ENCODE measurements around the gene WFDC1. TPM values are rescaled to one million over a fixed set of nuclear protein-coding genes. Genes with fewer than 3 reads are reported as not detected.

Gene WFDC1
- total and polyA plus RNA-seq, 7 donors, result 3.0 to 173 (median 15.3) TPM

DNA sequence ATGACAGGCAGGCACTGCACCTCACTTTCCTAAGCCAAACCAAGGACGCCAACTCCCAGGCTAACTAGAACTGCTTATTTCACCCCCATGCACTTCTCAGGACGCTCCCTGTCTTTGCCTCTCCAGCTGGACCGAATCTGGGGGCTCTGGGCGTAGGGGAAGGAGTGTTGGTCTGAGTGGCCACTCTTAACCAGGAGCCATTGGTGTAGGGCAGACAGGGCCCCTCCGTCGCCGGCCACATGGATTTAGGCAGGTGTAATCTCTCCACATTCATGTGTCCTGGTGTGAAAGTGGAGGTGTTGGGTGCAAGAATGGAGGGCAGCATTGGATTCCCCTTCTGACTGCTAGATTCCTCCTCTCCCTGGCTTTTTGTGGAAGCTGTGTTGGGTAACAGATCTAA, 83.4 kb downstream of the WFDC1 start:
- H3K9me3 ChIP-seq, result no peaks in the 10 kb centered on the region
- H3K4me3 ChIP-seq, result no peak overlapping the region
- intact Hi-C loops (cut with DNase I), result no loop called here
- H3K27me3 ChIP-seq, result peaks cover 0 to 8% (median 0%) of the 10 kb centered on the region in 3 donors
- H3K27ac ChIP-seq, result no peak overlapping the region
- no peak for DNase-seq
- WGBS, 2 donors, result 81 to 90% methylated on average over 7 of the region's 7 CpGs
- TF ChIP-seq POLR2A (IDR thresholded peaks at IDR 0.05) (no peak), POLR2AphosphoS5 (IDR thresholded peaks at IDR 0.05) (no peak), EP300 (IDR thresholded peaks at IDR 0.05) (no peak)
- TF ChIP-seq, protein P1, sequence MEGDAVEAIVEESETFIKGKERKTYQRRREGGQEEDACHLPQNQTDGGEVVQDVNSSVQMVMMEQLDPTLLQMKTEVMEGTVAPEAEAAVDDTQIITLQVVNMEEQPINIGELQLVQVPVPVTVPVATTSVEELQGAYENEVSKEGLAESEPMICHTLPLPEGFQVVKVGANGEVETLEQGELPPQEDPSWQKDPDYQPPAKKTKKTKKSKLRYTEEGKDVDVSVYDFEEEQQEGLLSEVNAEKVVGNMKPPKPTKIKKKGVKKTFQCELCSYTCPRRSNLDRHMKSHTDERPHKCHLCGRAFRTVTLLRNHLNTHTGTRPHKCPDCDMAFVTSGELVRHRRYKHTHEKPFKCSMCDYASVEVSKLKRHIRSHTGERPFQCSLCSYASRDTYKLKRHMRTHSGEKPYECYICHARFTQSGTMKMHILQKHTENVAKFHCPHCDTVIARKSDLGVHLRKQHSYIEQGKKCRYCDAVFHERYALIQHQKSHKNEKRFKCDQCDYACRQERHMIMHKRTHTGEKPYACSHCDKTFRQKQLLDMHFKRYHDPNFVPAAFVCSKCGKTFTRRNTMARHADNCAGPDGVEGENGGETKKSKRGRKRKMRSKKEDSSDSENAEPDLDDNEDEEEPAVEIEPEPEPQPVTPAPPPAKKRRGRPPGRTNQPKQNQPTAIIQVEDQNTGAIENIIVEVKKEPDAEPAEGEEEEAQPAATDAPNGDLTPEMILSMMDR (IDR thresholded peaks at IDR 0.05), result no peak
- no peaks in the 10 kb centered on the region for H3K4me1 ChIP-seq
- no peaks in the 10 kb centered on the region for H3K36me3 ChIP-seq

DNA sequence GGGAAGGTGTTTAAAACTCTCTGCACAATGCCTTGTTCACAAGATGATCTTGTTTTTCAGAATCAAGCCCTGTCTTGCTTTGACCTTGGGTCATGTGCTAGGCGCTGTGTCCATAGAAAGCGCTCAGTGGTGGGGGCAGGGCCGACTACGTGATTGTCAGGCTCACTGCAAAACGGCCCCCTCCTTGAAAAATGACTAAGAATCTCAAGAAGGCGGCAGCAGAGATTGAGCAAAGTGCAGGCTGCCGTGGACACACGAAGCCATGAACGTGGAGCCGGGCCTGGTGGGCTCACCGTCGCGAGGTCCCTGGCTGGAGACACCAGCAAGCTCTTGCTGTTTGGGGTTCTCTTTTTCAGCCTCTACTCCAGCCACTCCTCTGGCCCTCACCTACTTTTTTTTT, 83.9 kb downstream of the WFDC1 start:
- no peak overlapping the region for H3K4me3 ChIP-seq
- H3K36me3 ChIP-seq, result no peaks in the 10 kb centered on the region
- H3K9me3 ChIP-seq, result no peaks in the 10 kb centered on the region
- WGBS, 2 donors, result 73 to 87% methylated on average over 13 of the region's 13 CpGs
- no peak overlapping the region for H3K27ac ChIP-seq
- H3K27me3 ChIP-seq, result peaks cover 0 to 6% (median 0%) of the 10 kb centered on the region in 3 donors
- intact Hi-C loops (cut with DNase I), result no loop called here
- TF ChIP-seq EP300 (IDR thresholded peaks at IDR 0.05) (no peak), POLR2A (IDR thresholded peaks at IDR 0.05) (no peak), POLR2AphosphoS5 (IDR thresholded peaks at IDR 0.05) (no peak)
- TF ChIP-seq, protein P1 (IDR thresholded peaks at IDR 0.05), result no peak
- DNase-seq, result no peak
- H3K4me1 ChIP-seq, result no peaks in the 10 kb centered on the region

DNA sequence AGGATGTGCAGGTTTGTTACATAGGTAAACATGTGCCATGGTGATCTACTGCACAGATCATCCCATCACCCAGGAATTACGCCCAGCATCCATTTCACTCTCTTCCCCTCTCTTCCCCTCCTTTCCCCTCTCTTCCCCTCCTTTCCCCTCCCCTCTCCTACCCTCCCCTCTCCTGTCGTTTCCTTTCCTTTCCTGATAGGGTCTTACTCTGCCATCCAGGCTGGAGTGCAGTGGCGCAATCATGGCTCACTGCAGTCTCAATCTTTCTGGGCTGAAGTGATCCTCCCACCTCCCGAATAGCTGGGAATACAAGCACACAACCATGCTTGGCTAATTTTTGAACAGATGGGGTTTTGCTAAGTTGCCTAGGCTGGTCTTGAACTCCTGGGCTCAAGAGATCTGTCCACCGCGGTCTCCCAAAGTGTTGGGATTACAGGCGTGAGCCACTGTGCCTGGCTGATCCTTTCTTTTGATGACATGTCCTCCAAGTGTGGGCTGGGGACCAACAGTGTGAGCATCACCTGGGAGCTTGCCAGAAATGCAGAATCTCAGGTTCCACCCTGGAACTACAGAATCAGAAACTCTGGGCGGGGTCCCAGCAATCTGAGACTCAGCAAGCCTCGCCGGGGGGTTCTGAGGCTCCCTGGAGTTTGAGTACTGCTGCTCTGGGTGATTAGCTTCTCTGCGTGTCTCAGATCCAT, 84.5 kb downstream of the WFDC1 start:
- no peak for DNase-seq
- no peak overlapping the region for H3K27ac ChIP-seq
- TF ChIP-seq, protein P1 (IDR thresholded peaks at IDR 0.05), result no peak
- TF ChIP-seq POLR2AphosphoS5 (IDR thresholded peaks at IDR 0.05), result no peak
- TF ChIP-seq EP300 (IDR thresholded peaks at IDR 0.05), result no peak
- no peak for TF ChIP-seq POLR2A (IDR thresholded peaks at IDR 0.05)
- no peak overlapping the region for H3K4me3 ChIP-seq
- no peaks in the 10 kb centered on the region for H3K9me3 ChIP-seq
- WGBS, 2 donors, result 75 to 80% methylated on average over 11 of the region's 11 CpGs
- no peaks in the 10 kb centered on the region for H3K36me3 ChIP-seq
- intact Hi-C loops (cut with DNase I), result no loop called here
- peaks cover 0 to under 1% (median 0%) of the 10 kb centered on the region in 3 donors for H3K27me3 ChIP-seq
- H3K4me1 ChIP-seq, result no peaks in the 10 kb centered on the region

Small RNA genes within 50 kb of the gene (small RNA-seq; reads per million reads assigned to genes)
- 0 reads per million in 3 donors for gene RNA5SP433

Other genes starting within 250 kb of the WFDC1 start
- gene MBTPS1, start 177.9 kb upstream of the WFDC1 start, total RNA-seq, result 10 to 100 TPM; 69.3 to 83.6 (median 79.3) TPM
- 10 to 100 TPM; 13.6 to 48.7 (median 23.4) TPM for gene MBTPS1, start 177.9 kb upstream of the WFDC1 start, polyA plus RNA-seq
- gene HSDL1, start 149.7 kb upstream of the WFDC1 start, total RNA-seq, result 10 to 100 TPM; 11.4 to 27.8 (median 18.4) TPM
- 1 to 10 TPM; 5.3 to 7.9 (median 6.6) TPM for gene HSDL1, start 149.7 kb upstream of the WFDC1 start, polyA plus RNA-seq
- gene DNAAF1, start 149.6 kb upstream of the WFDC1 start, total RNA-seq, result under 1 TPM in 1 of 4 donors, not detected in 3; 0.36 TPM
- under 1 TPM in 1 of 3 donors, not detected in 2; 0.15 TPM for gene DNAAF1, start 149.6 kb upstream of the WFDC1 start, polyA plus RNA-seq
- 10 to 100 TPM; 19.6 to 49.0 (median 30.0) TPM for gene TAF1C, start 107.8 kb upstream of the WFDC1 start, total RNA-seq
- 10 to 100 TPM in 1 of 3 donors, 1 to 10 TPM in 2; 5.4 to 44.7 (median 6.0) TPM for gene TAF1C, start 107.8 kb upstream of the WFDC1 start, polyA plus RNA-seq
- under 1 TPM in 2 of 4 donors, not detected in 2; 0.36 to 0.83 TPM for gene ADAD2, start 103.7 kb upstream of the WFDC1 start, total RNA-seq
- gene ADAD2, start 103.7 kb upstream of the WFDC1 start, polyA plus RNA-seq, result under 1 TPM in 1 of 3 donors, not detected in 2; 0.29 TPM
- gene KCNG4, start 54.9 kb upstream of the WFDC1 start, total RNA-seq, result not detected
- gene KCNG4, start 54.9 kb upstream of the WFDC1 start, polyA plus RNA-seq, result not detected
- 1 to 10 TPM in 2 of 4 donors, not detected in 2; 2.5 to 2.8 TPM for gene ATP2C2, start 73.7 kb downstream of the WFDC1 start, total RNA-seq
- 10 to 100 TPM in 1 of 3 donors, 1 to 10 TPM in 2; 7.2 to 60.7 (median 9.0) TPM for gene ATP2C2, start 73.7 kb downstream of the WFDC1 start, polyA plus RNA-seq
- 10 to 100 TPM; 10.0 to 13.7 (median 12.1) TPM for gene MEAK7, start 209.8 kb downstream of the WFDC1 start, total RNA-seq
- gene MEAK7, start 209.8 kb downstream of the WFDC1 start, polyA plus RNA-seq, result 10 to 100 TPM in 1 of 3 donors, 1 to 10 TPM in 2; 4.2 to 12.2 (median 8.6) TPM

Data from sigmoid colon (tissue), 7 donors.